ENCODE results near the gene USP48.

DNA sequence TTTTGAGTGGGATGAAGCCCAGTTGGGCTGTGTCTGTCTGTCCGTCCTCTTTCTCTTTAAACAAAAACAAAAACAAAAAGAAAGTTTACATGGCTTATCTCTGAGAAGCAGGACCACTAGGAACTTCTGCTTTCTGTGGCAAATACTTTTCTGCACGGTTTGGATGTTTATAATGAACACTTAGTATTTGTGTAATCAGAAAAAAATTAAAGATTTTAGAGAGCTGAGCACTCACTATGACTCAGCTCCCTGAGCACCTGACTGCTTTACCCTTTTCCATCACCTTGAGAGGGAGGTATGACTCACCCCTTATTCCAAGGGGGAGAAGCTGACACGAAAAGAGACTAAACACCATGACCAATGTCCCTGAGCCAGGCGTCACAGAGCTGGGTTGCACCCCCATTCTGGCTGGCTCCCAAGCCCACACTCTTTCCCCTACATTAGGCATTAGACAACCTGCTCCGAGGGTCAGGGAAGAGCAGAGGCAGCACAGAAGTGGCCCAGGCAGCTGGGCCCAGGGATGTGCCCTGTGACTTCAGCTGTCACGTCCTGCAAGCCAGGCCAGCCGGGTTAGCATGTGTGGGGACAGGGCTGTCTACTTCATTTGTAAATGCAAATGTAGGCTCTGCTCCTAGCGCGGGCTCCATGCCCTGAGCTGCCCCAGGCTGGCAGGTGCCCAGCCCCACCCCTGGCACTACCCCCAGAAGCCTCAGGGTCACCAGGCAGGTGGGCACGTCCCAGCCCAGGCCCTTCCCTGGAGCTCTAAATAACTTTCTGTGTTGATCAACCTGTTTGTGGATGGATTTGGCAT is 144.2 kb downstream of the USP48 start:
- TF ChIP-seq, protein P1, sequence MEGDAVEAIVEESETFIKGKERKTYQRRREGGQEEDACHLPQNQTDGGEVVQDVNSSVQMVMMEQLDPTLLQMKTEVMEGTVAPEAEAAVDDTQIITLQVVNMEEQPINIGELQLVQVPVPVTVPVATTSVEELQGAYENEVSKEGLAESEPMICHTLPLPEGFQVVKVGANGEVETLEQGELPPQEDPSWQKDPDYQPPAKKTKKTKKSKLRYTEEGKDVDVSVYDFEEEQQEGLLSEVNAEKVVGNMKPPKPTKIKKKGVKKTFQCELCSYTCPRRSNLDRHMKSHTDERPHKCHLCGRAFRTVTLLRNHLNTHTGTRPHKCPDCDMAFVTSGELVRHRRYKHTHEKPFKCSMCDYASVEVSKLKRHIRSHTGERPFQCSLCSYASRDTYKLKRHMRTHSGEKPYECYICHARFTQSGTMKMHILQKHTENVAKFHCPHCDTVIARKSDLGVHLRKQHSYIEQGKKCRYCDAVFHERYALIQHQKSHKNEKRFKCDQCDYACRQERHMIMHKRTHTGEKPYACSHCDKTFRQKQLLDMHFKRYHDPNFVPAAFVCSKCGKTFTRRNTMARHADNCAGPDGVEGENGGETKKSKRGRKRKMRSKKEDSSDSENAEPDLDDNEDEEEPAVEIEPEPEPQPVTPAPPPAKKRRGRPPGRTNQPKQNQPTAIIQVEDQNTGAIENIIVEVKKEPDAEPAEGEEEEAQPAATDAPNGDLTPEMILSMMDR (conservative IDR thresholded peaks at IDR 0.05; ENCODE audit: low read length), result no peak
- TF ChIP-seq EZH2phosphoT487 (IDR thresholded peaks at IDR 0.05; ENCODE audit: borderline replicate concordance), result no peak
